GM12864 (cell line): ENCODE results near the gene LIPI.
"Not testable (repeated sequence)": the region's sequence is repeated elsewhere in the genome, so short reads cannot be mapped to it uniquely, and the experiment has no call there.

ENCODE experiments used
- DNase-seq: peaks from one replicate; pipeline ENCODE4 v3.0.0-alpha.2; 2011; ENCODE audit warnings: low read depth
- H3K4me3 ChIP-seq: 2 replicates; pipeline ENCODE4 v1.5.1; 2011; ENCODE audit warnings: mild to moderate bottlenecking, low read depth, low read length, control low read depth
- TF ChIP-seq, protein P1 (sequence below): IDR thresholded peaks from 2 replicates; pipeline ENCODE4 v1.5.1; 2011; ENCODE audit warnings: low read depth, mild to moderate bottlenecking, moderate library complexity, low read length, control low read depth, inconsistent platforms; ENCODE audit errors: missing control alignments

The LIPI gene

DNA sequence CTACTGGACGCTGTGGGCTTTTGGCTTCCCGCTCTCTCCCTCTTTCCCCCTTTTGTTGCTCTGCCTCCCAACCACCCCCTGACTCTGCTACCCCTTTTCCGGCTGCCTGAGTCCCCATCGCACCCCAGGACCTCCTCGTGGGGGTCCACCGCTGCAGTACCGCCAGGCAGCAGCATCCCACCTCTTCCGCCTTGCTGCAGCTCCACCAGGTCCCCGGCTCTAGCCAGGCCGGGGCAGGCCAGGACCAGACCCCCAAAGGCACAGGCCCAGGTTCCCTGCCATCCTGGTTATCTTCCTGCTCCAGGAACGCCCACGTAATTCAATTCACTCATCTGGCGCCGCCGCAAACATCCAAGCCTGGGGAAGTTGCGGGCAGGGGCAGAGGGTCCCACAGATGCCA is 139.8 kb downstream of the LIPI start:
- TF ChIP-seq, protein P1, sequence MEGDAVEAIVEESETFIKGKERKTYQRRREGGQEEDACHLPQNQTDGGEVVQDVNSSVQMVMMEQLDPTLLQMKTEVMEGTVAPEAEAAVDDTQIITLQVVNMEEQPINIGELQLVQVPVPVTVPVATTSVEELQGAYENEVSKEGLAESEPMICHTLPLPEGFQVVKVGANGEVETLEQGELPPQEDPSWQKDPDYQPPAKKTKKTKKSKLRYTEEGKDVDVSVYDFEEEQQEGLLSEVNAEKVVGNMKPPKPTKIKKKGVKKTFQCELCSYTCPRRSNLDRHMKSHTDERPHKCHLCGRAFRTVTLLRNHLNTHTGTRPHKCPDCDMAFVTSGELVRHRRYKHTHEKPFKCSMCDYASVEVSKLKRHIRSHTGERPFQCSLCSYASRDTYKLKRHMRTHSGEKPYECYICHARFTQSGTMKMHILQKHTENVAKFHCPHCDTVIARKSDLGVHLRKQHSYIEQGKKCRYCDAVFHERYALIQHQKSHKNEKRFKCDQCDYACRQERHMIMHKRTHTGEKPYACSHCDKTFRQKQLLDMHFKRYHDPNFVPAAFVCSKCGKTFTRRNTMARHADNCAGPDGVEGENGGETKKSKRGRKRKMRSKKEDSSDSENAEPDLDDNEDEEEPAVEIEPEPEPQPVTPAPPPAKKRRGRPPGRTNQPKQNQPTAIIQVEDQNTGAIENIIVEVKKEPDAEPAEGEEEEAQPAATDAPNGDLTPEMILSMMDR: no peak
- DNase-seq: no peak
- no peak overlapping the region for H3K4me3 ChIP-seq

DNA sequence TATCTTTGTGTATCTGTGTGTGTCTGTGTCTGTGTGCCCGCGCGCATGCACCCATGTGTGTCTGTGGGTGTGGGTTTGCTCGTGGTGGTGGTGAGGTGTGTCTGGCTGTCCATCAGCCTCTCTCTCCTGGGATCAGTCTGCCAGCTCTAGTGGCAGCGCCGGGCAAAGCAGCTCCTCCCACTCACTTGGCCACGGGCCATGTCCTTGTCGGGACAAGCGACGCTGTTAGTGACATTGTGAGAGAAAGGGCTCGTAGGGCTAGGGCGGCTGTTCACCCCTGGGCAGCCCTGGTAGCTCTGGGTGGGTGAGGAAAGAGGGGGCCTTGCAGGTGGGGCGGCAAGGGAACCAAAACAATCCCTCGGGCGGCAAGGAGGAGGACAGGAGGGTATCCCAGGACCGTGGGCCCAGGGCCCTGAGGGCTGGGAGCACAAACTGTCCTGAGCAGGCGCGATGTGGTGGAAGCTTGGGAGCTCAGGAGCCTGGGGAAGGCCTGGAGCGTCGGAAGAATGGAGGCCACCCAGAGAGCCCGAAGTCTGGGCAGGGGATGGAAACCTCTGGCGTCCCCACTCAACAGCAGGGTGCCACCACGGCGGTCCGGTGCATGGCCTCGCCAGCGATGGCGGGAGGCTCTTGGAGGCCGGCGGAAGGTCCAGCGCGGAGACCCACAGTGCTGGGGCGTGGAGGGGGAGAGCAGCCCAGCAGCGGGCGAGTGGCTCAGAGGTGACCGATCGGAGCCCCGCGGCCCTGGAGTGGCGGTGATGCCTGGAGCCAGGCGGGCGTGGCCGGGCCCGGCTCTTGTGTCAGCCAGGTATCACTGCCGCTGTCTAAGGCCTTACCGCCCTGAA is 140.5 kb downstream of the LIPI start:
- DNase-seq: no peak
- no peak overlapping the region for H3K4me3 ChIP-seq
- TF ChIP-seq, protein P1: no peak

DNA sequence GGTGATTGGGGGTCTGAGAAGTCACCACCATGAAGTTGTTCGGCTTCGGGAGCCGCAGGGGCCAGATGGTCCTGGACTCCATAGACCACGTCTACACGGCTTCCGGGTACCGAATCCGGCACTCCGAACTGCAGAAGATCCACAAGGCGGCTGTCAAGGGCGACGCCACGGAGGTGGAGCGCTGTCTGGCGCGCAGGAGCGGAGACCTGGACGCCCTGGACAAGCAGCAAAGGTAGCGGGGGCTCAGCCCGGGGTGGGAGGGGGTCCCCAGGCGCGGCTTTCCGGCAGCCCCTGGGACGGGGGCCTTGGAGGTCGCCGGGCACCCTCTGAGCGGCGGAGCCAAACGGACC is 146.5 kb downstream of the LIPI start:
- DNase-seq: no peak
- TF ChIP-seq, protein P1: no peak
- peak overlapping the region; percentile 35 for H3K4me3 ChIP-seq

DNA sequence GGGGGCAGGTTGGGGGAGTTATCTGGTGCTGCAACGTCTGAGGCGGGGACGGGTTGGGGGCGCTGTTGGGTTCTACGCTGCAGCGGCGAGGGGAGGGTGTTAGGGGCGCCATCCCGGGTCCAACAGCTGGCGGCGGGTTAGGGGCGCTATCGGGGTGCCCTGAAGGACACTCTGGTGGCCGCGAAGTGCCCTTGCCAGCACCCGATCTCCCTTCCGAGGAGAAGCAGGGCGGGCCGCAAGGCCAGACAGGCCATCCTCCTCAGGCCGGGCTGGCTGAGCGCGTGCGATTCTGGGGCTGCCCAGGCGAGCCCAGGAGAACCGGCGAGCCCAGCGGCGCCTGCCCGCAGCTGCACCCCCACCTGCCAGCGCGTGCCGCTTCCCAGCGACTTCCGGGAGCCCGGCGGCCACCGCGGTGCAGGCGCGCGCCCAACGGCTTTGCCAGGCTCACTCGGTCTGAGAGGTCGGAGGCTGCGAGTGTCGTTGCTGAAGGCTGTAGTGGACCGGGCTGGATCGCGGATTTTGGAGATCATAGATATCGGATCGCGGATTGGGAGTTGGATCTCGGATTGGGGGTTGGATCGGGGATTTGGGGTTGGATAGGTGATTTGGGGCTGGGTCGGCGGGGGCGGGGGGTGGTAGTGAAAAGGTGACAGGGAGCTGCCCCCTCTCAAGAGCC is 147.0 kb downstream of the LIPI start:
- DNase-seq: not testable (repeated sequence)

DNA sequence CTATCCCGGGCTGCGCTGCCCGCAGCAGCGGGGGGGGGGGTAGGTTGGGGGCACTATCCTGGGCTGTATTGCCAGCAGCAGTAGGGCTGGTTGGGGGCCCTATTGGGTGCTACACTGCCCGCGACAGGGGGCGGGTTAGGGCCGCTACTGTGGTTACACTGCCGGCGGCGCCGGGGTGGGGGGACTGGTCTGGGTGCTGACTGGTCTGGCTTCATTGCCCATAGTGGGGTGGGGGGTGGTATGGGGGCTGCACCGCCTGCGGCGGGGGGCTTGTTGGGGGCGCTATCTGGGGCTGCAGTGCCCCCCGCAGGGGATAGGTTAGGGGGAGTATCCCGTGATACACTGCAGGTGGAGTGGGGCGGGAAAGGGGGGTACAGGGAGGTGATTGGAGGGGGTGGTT is 148.1 kb downstream of the LIPI start:
- DNase-seq, H3K4me3 ChIP-seq: not testable (repeated sequence)

More for the DNA sequence above, 147.0 kb downstream of the LIPI start:
- H3K4me3 ChIP-seq: peak overlapping the region; percentile 35

DNA sequence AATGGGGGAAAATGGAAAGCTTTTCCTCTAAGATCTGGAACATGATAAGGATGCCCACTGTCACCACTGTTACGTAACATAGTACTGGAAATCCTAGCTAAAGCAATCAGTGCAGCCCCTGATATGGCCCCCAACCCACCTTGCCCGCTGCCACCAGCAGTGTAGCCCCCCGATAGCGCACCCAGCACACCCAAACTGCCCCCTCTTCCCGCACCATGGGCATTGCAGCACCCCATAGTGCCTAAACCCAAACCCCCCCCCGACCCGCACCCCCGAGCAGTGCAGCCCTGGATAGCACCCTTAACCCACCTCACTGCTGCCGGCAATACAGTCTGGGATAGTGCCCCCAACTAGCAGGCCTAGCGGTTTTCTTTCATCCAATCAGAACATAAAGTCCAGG is 148.9 kb downstream of the LIPI start:
- not testable (repeated sequence) for H3K4me3 ChIP-seq, DNase-seq

DNA sequence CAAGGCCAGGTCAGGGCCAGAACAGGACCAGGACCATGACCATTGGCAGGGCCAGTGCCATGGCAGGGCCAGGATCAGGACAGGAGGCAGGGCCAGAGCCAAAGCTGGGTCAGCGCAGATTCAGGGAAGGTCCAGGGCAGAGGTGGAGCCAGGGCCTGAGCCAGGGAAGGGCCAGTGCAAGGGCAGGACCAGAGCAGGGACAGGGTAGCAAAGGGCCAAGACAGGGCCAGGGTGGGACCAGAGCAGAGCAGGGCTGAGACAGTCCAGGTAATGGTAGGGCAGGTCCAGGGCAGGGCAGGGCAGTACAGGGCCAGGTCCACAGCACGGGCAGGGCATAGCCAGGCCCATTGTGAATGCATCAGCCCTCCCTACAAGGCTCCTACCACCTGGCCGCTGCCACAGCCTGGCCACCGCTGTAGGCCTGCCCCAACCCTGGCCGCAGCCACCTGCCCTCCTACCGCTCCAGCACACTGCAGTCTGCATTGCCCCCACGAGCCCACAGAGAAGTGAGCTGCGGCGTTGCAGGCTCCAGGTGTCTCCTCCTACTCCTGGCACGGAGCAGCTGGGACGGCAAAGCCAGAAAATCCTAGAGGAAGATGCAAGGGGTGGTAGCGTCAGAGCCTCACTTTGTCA is 151.6 kb downstream of the LIPI start:
- not testable (repeated sequence) for DNase-seq, H3K4me3 ChIP-seq
